HG03108 (cell line): ENCODE data around the gene ADGRV1.

Source experiments
- ATAC-seq: cut with Tn5 transposase; IDR thresholded peaks from one replicate; pipeline ENCODE4 v1.9.1; 2021; ENCODE audit warnings: moderate library complexity; ENCODE audit not compliant: unreplicated experiment

The ADGRV1 gene

DNA sequence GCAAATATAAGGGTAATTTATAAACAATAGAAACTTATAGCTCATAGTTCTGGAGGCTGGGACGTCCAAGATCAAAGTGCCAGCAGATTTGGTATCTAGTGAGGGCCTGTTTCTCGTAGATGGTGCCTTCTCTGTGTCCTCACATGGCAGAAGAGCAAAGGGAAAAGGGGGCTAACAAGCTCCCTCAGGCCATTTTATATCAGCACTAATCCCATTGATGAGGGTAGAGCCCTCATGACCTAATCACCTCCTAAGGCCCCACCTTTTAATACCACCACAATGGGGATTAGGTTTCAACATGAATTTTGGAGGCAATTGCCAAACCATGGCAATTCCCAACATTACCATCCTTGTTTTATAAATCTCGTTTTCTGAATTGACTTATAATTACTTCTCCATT, 564.7 kb downstream of the ADGRV1 start:
- no peak for ATAC-seq

DNA sequence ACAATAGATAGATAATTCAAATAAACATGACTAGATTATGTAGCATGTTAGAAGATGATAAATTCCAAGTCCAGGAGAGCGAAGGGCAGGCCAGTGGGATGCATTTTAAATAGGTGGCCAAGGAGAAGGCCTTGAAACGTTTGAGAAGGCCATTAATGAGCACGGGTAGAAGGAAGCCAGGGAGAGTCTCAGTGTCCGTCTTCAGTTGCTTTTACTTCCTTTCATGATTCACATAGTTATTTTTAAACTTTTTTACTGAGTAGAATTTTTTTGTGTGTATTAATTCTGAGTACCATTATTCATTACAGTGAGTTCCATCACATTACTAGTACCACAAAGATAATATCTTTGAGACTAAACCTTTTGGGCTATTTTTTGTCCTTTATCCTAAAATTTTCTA, 565.3 kb downstream of the ADGRV1 start:
- ATAC-seq = no peak

DNA sequence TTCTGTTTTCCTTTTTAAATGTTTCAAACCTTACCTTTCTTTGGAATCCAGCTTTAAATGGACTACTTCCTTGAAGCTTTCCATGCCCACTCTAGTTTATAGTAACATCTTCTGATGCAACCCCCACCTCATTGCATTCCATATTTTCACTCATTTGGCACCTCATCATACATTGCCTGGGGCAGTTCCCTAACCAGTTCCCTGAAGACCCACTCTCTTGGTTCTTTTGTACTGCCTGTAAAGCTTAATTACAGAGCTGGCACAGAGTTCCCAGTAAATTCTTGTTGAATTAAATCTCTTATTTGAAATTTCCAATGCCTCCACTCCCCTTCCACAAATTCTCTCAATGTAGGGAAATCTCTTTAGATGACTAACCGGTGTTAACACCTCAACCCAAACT, 567.3 kb downstream of the ADGRV1 start:
- no peak for ATAC-seq

DNA sequence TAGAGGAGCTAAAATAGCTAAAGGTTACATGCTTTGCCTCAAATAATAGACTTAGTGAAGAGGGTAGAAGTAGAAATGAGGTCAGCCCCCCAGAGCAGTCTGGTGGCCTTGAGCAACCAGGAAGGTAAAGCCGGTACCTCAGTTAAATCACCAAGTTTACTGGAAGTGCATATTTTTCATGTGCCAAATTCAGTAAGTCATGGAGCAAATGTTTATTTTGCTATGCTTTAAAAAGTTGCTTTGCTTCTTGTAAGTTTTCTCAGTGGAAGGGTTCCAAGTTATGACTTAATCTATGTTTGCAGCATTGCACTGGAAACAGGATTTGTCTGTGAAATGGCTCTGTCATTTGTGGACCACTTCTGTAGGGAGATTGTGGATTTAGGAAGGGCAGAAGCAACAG, 567.9 kb downstream of the ADGRV1 start:
- no peak for ATAC-seq

DNA sequence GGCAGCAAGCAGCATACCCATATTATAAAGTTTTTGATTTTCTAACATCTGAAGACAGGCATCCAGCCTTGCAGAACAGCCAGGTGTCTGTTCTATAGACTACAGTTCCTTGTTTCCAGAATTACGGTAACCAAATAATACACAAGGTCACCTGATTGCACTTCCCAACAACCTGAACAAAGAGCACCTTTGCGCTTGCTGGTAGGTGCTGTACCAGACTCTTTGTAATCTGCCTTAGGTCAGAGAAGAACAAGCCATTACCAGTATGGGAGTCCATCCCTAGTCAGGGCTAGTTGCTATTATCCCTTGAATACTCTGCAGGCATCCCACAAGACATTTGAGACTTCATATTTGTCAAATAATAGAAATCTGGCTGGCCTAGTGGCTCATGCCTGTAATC, 568.3 kb downstream of the ADGRV1 start:
- no peak for ATAC-seq

DNA sequence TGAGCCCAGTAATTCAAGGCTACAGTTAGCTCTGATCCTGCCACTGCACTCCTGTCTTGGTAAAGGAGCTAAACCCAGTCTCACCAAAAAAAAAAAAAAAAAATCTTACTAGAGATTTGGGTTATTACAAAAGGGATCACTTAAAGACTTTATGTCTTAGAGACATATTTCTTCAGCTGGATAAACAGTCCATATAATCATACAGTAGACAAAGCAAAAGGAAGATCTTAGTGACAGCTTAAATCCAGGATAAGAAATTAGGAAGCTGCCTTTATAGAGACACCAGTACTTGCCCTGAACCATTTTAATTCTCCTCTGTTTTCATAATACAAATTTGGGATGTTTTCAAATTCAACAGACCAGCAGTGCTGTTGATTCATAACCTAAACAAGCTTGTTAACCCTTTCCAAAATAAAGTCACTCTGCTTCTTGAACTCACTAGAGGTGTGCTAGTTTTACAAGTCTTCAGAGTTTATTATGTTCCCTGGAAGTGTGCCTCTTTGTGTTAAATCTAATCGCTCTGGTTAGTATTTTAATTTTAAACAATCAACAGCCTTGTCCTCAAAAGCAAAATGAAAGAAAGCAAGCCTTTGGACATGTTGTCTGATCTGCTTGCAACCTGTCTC, 569.0 kb downstream of the ADGRV1 start:
- no peak for ATAC-seq

DNA sequence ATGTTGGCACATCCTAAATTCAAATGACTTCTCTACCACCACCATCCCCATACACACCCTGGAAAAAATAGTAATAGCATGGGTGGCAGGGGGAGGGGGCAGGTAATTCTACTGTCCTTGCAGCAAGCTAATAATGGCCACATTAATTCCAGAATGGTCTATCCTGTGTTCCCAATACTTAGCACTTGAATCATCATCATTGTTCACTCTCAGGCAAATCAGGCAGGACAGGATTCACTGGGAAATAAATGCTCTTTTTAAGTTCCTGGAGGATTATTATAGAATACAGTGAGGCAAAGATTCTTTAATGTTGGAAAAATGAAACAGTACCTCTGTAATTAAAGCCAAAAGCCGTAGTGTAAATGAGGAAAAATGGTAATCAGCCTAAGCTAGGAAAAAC, 570.0 kb downstream of the ADGRV1 start:
- no peak for ATAC-seq

DNA sequence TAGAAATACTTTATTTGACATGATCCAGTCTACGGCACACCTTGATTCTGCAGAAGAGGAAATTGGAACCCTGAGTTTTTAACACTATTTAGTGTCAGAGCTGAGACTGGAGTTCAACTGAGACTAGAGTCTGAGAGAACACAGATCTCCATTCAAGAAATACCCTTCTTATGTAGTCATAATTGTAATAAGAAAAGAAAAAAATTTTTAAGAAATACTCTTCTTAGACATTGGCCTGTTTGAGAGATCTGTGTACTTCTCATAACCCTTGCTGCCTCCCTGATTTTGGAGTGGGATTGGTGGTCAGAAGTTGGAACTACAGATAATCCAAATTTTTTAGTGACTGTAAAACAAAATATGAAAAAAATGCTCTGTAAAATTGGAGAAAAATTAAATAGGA, 571.2 kb downstream of the ADGRV1 start:
- no peak for ATAC-seq

DNA sequence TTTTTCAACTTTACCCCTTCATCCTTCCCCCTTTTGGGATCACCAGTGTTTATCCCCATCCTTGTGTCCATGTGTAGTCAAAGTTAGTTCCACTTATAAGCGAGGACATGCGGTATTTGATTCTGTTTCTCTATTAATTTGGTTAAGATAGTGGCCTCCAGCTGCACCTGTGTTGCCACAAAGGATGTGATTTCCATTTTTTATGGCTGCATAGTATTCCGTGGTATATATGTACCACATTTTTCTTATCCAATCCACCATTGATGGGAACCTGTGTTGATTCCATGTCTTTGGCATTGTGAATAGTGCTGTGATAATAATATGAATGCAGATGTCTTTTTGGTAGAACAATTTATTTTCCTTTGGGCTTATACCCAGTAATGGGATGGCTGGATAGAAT, 572.2 kb downstream of the ADGRV1 start:
- ATAC-seq = no peak

DNA sequence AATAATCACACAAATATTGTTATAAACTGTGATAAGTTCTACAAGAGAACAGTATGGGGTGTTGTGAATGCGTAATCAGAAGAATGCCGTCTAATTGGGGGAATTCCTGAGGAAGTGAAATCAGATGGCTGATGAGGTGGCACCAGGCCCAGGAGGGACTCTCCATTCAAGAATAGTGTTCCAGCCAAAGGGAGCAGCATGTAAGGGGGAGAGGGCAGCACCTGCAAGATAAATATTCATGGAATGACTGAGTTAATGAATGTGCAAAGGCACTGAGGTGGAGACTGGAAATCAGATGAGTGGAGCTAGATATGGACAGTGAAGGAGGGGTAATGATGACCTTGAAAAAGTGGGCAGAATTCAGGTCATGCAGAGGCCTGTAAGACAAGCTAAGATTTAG, 574.0 kb downstream of the ADGRV1 start:
- ATAC-seq = no peak

DNA sequence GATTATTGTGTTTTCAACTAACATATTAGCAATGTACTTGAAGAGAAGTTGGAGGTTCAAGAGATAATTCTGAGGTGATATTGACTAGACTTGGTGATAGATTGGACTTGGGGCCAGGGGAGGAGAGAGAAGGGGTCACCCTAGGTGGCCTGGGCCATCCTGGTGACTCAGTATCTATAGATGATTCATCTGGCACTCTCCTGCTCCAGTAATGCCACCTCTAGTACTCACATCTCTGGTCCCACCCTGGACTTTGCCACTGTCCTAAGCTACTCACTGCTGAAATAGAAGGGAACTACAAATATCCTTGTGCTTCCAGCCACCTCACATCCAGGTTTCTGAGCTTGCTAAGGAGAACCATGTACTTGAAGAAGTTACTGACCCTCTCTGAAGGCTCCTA, 574.6 kb downstream of the ADGRV1 start:
- no peak for ATAC-seq

DNA sequence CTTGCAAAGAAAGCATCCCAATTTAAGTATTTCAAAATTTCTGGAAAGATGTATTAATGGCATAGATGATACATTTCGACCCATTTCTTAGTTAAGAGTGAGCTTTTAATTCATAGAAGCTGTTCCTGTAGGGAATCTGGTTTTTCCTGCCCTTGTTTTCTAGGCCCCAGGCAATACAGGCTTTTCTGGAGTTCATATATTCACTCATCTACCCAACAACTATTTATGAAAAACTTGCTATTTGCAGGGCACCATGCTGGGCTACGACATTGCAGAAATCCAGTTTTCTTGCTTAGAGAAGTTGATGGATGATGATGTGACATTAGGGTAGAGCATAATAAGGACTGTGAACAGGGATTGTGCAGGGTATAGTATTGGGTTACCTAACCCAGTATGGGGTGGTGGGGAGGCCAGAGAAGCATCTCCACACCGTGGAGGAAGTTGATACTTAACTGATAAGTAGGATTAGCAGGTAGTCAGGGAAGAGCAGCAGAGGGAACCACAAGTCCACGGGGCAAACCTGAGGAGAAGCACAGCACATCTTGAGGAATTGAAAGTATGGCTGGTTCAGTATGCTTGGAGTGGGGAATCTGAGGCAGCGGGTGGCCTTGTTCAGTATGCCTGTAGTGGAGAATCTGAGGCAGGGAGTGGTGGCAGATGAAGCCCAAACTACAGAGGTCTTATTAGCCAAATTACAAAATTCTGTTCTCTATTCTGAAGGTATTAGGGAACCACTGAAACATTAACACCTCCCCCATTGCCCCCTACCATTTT, 577.1 kb downstream of the ADGRV1 start:
- no peak for ATAC-seq

DNA sequence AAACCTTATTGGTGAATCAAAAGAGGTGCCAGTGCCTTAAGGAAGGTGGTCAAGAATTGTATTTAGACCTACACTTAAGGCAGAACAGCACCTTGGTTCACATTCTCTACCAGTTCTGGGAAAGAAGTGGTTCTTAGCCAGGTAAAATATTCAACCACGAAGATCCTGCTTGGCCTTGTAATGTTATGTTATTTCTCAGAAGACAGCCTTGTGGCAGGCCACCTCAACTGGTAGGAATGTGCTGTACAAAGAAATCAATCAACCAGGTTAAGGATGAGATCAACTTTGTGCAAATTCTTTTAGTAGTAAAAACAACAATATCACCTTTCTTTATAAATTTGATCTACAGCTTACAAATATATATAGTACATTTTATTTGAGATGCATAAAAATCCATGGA, 577.7 kb downstream of the ADGRV1 start:
- ATAC-seq = no peak

DNA sequence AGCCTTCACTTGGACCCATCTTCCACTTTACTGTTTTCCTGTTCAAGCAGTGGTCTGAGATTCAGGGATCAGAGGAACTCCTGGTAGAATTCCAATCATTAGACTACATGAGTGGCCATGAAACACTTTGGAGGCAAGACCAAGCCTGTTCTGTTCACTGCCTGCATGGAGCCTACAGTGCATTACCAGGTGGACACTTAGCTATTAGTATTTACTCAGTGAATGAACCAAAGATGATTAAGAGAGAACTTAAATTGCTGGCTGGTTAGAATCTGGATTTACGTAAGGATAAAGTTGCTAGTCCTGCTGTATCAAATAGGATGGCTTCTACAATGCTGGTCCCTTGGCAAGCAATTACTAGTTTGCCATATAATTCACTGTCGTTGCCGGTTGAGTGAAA, 579.0 kb downstream of the ADGRV1 start:
- ATAC-seq = no peak

DNA sequence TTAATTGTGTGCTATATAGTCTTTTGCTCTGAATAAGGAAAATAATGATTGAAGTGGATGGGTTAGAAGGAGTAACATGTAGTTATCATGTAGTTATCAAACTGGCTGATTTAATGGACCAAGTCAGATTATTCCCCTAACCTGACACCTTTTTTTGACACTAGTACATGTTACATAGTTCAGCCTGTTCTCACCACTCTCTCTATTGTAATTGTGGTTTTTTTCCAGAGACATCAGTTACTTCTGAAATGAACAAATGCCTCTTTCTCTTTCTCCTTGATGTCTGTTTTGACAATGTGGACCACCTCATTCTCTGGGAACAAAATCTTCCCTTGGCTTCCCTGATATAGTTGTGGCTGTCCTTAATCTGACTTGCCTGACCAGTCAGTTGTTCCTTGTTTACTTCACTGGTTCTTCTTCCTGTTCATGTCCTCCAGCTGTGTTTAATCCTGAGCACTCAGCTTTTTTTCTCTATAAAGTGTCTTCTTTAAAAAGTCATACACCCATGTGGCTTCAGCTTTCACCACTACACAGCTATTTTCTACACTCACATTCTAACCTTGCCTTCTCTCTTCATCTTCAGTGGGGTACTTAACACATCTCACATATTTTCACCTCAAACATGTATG, 581.1 kb downstream of the ADGRV1 start:
- ATAC-seq = no peak

DNA sequence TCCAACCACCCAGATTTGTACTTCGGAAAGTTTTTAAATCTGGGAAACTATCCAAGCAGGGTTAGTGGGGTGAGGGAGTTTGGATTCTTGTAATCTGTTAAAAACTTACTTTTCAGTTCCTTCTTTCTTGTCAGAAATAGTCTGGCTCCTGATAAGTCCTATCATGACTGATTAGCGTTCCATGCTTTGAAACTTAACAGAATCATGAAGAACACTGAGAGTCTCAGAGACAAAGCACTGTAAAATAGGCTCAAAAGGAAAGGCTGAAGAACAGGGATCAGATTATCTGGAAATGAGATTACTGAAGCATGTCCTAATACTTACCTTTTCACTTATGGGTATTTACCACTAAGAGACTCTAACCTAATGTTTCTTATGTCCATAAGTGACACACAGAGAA, 582.1 kb downstream of the ADGRV1 start:
- ATAC-seq = no peak

DNA sequence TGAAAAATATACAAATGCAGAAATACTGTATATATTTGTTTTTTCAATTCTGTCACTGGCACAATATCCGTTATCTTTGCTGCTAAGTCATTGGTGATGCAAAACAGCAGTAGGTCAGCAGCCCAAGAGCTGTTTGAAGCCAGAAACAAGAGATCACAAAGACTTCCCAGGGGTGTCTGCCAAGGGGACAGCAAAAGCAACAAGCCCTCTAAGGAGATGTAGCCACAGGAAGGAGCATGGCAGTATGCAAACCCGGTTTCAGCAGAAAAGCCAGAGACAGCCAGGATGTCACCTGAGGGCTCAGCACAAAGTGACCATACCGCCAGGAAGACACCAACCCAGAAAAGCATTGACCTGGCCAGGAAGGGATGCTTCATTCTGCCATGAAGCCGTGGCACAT, 583.0 kb downstream of the ADGRV1 start:
- ATAC-seq = no peak

DNA sequence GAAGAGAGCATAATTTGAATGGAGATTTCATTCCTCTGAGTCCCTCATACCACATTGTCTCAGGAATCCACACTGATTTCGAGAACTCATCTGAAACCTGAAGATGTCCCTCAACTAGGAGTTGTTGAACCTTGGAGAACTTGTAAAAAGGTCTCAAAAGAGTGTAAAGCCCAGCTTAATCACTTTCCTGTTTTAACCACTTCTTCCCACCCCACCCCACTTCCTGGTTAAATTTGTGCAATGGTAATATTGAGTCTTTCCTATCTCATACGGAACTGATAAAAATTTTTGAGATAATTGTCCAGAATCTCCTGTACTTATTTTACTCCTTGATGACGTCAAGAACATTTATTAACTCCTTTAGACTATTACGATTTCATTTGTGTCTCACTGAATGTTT, 583.8 kb downstream of the ADGRV1 start:
- no peak for ATAC-seq

DNA sequence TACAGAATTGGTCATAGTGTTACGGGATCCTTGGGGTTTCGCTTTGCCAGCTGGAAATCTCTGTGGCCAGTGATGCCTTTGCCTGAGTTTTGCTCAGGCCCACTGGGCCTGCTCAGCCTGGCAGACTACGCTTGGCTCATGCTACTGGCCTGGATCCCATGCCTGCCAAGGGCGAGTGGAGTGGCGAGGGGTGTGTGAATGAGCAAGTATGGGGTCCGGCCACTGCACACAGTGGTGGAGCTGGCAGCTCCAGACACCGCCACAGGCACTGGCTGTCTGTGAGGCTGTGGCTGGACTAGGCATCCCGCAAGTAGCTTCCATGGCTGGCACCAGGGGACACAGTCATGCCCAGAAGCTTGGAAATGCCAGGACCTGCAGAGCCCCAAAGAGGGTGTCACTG, 584.2 kb downstream of the ADGRV1 start:
- no peak for ATAC-seq

DNA sequence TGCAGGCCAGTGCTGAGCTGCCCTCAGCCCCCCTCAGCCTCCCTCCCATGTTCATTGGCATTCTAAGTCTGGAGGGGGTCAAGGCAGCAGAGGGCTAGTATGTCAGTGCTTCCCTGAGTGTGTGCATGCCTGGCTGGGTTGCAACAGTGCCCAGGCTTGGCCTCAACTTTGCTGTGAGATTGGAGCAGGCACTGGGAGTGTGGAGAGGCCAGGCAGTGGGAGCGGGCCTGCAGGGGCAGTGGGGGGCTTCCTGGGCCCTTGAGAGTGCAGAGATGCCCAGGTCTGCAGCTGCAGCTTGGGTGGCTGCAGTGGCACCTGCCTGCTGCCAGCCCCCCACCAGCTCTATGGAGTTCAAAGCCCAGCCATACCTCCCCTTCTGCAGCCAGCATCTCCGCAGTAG, 585.2 kb downstream of the ADGRV1 start:
- ATAC-seq = no peak

DNA sequence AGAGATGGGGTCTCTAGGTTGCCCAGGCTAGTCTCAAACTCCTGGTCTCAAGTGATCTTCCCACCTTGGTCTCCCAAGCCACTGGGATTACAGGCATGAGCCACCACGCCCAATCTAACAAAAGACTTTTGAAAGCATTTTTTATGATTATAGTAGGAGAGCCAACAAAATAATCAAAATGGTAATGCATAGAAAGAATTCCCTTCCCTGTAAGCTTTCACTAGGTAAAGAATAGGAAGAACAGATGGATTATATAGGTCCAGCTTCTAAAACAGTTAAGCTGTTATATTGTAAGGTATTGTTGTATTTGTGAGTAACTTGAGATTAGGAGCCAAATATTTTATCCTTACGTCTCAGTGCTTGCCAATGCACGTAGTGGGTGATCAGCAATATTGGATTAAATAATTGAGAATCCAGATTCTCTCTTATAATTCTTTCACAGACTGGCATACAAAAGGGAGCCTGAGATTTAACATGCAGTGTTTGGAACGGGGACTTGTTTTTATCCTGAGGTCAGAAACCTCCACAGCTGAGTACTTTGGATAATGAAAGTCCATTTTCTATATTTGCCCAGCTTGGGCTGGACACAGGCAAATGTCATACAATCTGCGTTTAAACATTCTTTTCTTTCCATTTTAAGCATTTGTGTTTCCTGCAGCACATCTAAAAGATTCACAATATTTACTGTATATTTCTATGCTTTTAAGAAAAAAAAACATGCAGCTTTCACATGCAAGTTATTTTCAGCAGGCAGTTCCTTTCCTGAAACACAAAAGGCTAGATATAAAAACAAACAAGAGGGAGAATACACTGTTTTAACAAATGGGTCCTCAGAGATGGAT, 586.1 kb downstream of the ADGRV1 start:
- ATAC-seq = no peak

DNA sequence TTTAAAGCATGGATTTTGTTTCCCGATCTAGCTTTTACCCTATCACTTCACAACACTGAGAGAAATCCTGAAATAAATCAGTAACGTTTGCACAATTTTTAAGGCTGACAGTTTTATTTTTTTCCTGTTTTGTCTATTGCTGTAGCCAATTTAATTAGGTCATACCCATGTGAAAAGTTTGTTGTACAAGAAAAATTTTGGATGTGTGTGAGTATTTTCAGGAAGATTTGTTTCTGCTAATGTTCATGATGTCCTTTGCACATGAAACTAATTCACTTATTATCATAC, 586.7 kb downstream of the ADGRV1 start:
- ATAC-seq = no peak
